Measurements from ENCODE around the gene DMD.
"Not testable (repeated sequence)": the region's sequence is repeated elsewhere in the genome, so short reads cannot be mapped to it uniquely, and the experiment has no call there.

The DMD gene

DNA sequence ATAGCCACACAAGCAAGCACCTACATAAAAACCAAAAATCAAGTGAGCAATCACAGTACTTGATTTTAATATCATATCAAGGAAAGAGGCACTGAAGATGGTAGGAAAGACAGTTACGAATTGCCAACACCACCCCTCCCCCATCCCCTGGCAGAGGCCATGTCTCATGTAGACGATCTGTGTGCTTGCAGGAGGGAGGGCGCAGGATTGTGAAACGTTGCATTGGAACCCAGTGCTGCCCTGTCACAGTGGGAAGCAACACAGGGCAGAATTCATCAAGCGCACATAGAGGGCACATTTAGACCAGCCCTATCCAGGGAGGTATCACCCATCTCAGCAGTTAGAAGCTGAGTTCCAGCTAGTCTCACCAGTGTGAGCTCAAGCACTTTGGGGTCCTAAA, 359.8 kb downstream of the DMD start:
- DNase-seq (ENCODE audit: low spot score): no peak

DNA sequence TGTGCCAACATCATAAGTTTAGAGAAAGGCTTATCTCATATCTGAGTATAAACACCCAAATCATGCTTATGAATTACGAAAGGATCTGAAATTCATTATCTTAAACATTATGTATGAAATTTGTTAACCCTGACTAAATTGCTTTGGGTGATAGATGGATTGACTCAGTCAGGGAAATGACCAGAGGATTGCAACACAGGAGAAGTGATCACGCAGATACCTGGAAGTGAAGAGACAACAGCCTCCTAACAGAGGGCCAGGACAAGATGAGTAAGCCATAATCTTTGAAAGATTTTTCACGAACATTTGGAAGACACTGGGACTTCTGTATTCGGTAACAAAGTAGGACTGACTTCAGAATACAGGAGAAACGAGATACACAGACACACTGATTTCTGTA, 363.4 kb downstream of the DMD start:
- no peak for DNase-seq (ENCODE audit: low spot score)

DNA sequence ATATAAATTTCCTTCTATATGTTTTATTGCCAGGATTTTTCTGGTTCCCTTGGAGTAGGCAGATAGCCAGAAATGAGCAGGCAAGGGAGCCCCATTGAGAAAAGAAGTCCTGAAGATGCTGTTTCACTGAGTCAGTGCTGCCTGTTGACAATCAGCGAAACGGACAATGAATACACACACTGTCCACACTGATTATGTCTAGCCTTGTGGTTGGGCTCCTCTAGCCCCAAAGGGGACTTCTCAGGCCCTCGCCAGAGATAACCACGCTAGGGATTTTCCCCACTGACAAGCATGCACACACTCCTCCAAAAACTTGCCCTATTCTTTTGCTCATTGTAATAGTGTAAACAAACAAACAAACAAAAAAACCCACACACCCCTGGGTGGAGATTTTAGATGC, 369.3 kb downstream of the DMD start:
- DNase-seq (ENCODE audit: low spot score): no peak

DNA sequence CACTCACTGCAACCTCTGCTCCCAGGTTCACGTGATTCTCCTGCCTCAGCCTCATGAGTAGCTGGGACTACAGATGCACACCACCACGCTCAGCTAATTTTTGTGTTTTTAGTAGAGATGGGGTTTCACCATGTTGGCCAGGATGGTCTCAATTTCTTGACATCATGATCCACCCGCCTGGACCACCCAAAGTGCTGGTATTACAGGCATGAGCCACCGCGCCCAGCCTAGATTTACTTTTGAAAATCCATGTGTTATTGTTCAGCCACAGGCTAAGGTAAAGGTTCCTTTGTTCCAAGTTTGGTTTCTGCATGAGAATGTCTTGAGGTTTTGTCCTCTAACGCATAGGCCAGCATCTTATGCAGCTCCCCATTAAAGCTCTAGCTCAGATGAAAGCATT, 371.6 kb downstream of the DMD start:
- DNase-seq (ENCODE audit: low spot score): no peak

DNA sequence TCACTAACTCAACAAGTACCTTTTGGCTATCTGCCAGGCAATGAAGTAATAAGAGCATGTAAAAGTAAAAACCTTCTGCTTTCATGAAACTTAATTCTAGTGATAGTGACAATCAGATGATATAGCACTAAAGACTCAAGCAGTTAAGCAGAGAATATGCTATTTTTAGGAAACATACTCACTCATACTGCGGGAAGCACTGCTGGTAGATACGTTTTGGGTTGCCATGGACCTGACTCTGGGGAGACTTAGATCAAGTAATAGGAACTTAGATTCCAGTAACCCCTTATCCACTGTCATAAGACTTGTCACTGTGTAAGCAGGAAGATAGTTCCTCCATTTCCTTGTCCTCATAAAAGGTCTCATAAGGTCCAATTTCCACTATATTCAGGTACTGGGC, 386.3 kb downstream of the DMD start:
- DNase-seq (ENCODE audit: low spot score): no peak

DNA sequence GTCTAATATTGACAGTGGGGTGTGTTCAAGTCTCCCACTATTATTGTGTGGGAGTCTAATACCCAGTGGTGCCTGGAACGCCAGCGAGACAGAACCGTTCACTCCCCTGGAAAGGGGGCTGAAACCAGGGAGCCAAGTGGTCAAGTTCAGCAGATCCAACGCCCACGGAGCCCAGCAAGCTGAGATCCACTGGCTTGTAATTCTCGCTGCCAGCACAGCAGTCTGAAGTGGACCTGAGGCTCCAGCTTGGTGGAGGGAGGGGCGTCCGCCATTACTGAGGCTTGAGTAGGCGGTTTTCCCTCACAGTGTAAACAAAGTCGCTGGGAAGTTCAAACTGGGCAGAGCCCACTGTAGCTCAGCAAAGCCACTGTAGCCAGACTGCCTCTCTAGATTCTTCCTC, 407.3 kb downstream of the DMD start:
- no peak for DNase-seq (ENCODE audit: low spot score)

GRCh38 chrX:32798990-32799389, 412.4 kb downstream of the DMD start:
- no peak for DNase-seq (ENCODE audit: low spot score)

- no peak for DNase-seq (ENCODE audit: low spot score)
Observed at GRCh38 chrX:32788936-32789335, 422.4 kb downstream of the DMD start.

GRCh38 chrX:32780109-32780508, 431.2 kb downstream of the DMD start:
- DNase-seq (ENCODE audit: low spot score): no peak

GRCh38 chrX:32778965-32779364, 432.4 kb downstream of the DMD start:
- no peak for DNase-seq (ENCODE audit: low spot score)

GRCh38 chrX:32774966-32775365, 436.4 kb downstream of the DMD start:
- DNase-seq (ENCODE audit: low spot score): no peak

- DNase-seq (ENCODE audit: low spot score): no peak
Observed at GRCh38 chrX:32749070-32749469, 462.3 kb downstream of the DMD start.

GRCh38 chrX:32745323-32745722, 466.0 kb downstream of the DMD start:
- no peak for DNase-seq (ENCODE audit: low spot score)

- DNase-seq (ENCODE audit: low spot score): no peak
Observed at GRCh38 chrX:32744921-32745320, 466.4 kb downstream of the DMD start.

DNA sequence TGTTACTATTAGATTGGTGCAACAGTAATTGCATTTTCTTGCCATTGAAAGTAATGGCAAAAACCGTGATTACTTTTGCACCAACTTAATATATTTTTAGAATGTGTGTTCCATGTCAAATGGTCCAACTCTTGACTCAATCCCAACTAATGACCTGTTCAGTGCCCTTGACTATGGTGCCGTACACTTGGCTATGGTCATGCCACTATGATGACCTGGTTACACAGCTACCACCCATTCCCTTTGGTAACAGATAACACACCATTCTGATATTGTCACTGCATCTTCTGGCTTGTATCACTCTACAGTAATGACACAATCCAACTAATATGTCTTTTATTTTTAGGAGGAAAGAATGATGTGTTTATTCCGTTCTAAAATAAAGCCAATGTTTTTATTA, 469.4 kb downstream of the DMD start:
- no peak for DNase-seq (ENCODE audit: low spot score)

- DNase-seq (ENCODE audit: low spot score): no peak
Observed at GRCh38 chrX:32708542-32708941, 502.8 kb downstream of the DMD start.

GRCh38 chrX:32705385-32705784, 506.0 kb downstream of the DMD start:
- not testable (repeated sequence) for DNase-seq (ENCODE audit: low spot score)

GRCh38 chrX:32687379-32687778, 524.0 kb downstream of the DMD start:
- DNase-seq (ENCODE audit: low spot score): no peak

- DNase-seq (ENCODE audit: low spot score): no peak
Observed at GRCh38 chrX:32678487-32678886, 532.9 kb downstream of the DMD start.

DNA sequence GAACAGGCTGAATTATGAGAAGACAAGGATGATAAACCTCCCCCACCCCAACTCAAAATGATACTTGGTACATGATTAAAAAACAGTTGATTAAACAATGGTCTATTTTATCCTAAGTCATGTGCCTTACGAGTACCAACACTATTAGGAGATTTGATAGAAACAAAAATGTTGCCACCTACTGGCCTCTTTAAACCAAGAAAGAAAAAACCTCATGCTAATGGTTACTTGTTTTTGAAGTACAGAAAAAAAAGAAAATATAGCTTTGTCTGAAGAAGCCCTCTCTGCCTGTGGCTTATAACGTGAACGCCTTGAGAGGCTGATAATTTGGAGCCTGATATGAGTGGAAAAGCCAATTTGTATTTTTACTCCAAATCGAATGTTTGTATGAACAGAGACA, 538.2 kb downstream of the DMD start:
- DNase-seq (ENCODE audit: low spot score): no peak

GRCh38 chrX:32662516-32662915, 548.8 kb downstream of the DMD start:
- DNase-seq (ENCODE audit: low spot score): no peak

DNA sequence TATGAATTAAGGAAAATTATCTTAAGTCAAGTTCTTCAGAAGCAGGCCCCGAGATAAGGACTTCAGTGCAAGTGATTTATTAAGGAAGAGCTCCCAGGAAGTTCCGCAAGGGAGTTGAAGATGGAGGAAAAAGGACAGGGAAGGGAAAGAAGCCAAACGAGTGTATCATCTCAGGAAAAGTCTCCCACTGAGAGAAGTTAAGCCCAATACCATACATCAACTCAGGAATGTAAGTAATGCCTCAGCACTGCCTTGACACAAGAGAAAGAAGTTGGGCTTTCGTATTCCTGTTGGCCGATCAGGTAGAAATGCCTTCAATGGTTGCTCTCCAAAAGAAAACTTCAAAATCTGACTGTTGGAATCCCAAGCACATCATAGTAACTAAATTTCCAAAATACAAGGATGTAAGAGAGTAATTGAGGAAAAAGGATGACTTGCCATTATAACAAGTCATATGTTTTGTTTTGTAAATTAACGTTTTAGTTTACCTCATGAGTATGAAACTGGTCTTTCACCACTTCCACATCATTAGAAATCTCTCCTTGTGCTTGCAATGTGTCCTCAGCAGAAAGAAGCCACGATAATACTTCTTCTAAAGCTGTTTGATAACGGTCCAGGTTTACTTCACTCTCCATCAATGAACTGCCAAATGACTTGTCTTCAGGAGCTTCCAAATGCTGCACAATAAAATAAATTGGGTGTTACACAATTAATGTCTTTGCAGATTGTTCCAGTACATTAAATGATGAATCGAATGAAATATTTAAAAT, 566.7 kb downstream of the DMD start:
- DNase-seq (ENCODE audit: low spot score): no peak

GRCh38 chrX:32642283-32642682, 569.1 kb downstream of the DMD start:
- DNase-seq (ENCODE audit: low spot score): no peak

- no peak for DNase-seq (ENCODE audit: low spot score)
Observed at GRCh38 chrX:32618154-32618553, 593.2 kb downstream of the DMD start.

GRCh38 chrX:32614707-32615106, 596.6 kb downstream of the DMD start:
- DNase-seq (ENCODE audit: low spot score): no peak
